GM18499 (cell line): ENCODE data around the gene DNLZ.
"Not testable (repeated sequence)": the region's sequence is repeated elsewhere in the genome, so short reads cannot be mapped to it uniquely, and the experiment has no call there.

Experiments
- ATAC-seq: cut with Tn5 transposase; IDR thresholded peaks from one replicate; pipeline ENCODE4 v1.9.1; 2021; ENCODE audit warnings: moderate number of reproducible peaks; ENCODE audit not compliant: insufficient read depth, unreplicated experiment

DNLZ gene

GRCh38 chr9:136363949-136364748, 605 bp upstream of the DNLZ start:
- ATAC-seq: no peak

- no peak for ATAC-seq
Observed at GRCh38 chr9:136362450-136362784, 1.1 kb downstream of the DNLZ start.

GRCh38 chr9:136361754-136362449, 1.6 kb downstream of the DNLZ start:
- ATAC-seq: no peak

GRCh38 chr9:136361047-136361753, 2.3 kb downstream of the DNLZ start:
- no peak for ATAC-seq

GRCh38 chr9:136359774-136360718, 3.5 kb downstream of the DNLZ start:
- ATAC-seq: no peak

- ATAC-seq: no peak
Observed at GRCh38 chr9:136358888-136359287, 4.7 kb downstream of the DNLZ start.

GRCh38 chr9:136358016-136358415, 5.5 kb downstream of the DNLZ start:
- no peak for ATAC-seq

- ATAC-seq: no peak
Observed at GRCh38 chr9:136357202-136357725, 6.3 kb downstream of the DNLZ start.

- no peak for ATAC-seq
Observed at GRCh38 chr9:136355616-136356557, 7.7 kb downstream of the DNLZ start.

- no peak for ATAC-seq
Observed at GRCh38 chr9:136354592-136355085, 8.9 kb downstream of the DNLZ start.

- ATAC-seq: no peak
Observed at GRCh38 chr9:136353757-136354488, 9.6 kb downstream of the DNLZ start.

- ATAC-seq: no peak
Observed at GRCh38 chr9:136353088-136353487, 10.5 kb downstream of the DNLZ start.

- no peak for ATAC-seq
Observed at GRCh38 chr9:136352682-136353081, 10.9 kb downstream of the DNLZ start.

- not testable (repeated sequence) for ATAC-seq
Observed at GRCh38 chr9:136351868-136352267, 11.7 kb downstream of the DNLZ start.

- no peak for ATAC-seq
Observed at GRCh38 chr9:136351252-136351800, 12.2 kb downstream of the DNLZ start.

GRCh38 chr9:136349546-136349945, 14.0 kb downstream of the DNLZ start:
- no peak for ATAC-seq

- ATAC-seq: no peak
Observed at GRCh38 chr9:136348691-136349090, 14.9 kb downstream of the DNLZ start.
